ENCODE data around the gene CHIA. TPM values are rescaled to one million over a fixed set of nuclear protein-coding genes. Genes with fewer than 3 reads are reported as not detected.
A peak's percentile ranks its signal among the peaks of the same experiment; 100 is the strongest.

Gene CHIA
- polyA plus RNA-seq, 1 of the 3 experiments (the other 2 are of a cell fraction) = not detected

GRCh38 chr1:111275079-111275478, 15.6 kb upstream of the CHIA start:
- H3K4me3 ChIP-seq (ENCODE audit: low read depth in 2 of 2, low read length in 1 of 2) = no peak overlapping the region
- H3K79me2 ChIP-seq (ENCODE audit: insufficient read depth) = no peaks in the 10 kb centered on the region
- 0% methylated on average over 1 of the region's 1 CpG for whole genome bisulfite sequencing (ENCODE audit: low lambda C conversion rate)
- H3K4me2 ChIP-seq = peak overlapping the region; percentile 32; the same call in 1 of the 2 replicates
- no peak overlapping the region for H3K9ac ChIP-seq
- H3K27ac ChIP-seq (ENCODE audit: low read depth in 2 of 2, low read length in 1 of 2) = peak overlapping the region in 1 of 2 experiments; percentile 21; a peak in 1 of 4 replicates
- no peaks in the 10 kb centered on the region; a peak in 2 of 4 replicates for H3K4me1 ChIP-seq (ENCODE audit: control insufficient read depth in 1 of 2, insufficient read depth in 2 of 2, low read depth in 1 of 2, low read length in 1 of 2)
- no peaks in the 10 kb centered on the region for H3K36me3 ChIP-seq (replicated peaks in 1 of 2; ENCODE audit: control insufficient read depth in 1 of 2, insufficient read depth in 2 of 2, low read length in 1 of 2)
- no peaks in the 10 kb centered on the region for H3K9me2 ChIP-seq
- peaks cover 16% of the 10 kb centered on the region; the same call in 1 of the 2 replicates for H3K27me3 ChIP-seq (ENCODE audit: insufficient read depth)
- no peaks in the 10 kb centered on the region for H4K20me1 ChIP-seq (ENCODE audit: insufficient read depth)
- peak; percentile 39 for DNase-seq
- ChIA-PET POLR2A (no interaction called here), CTCF (interaction anchor here (1.0 kb wide), 1 partner anchor 25 kb away, joined by 3 read pairs; no protein-coding TSS in a partner anchor)
- 0 out of 2 replicates have a peak, but pooled peaks cover 4% of the 10 kb centered on the region for H3K9me3 ChIP-seq
- H3F3A ChIP-seq (replicated peaks; ENCODE audit: insufficient read depth) = no peaks in the 10 kb centered on the region
- no peak overlapping the region; the same call in 1 of the 2 replicates for H2AFZ ChIP-seq (ENCODE audit: low read depth)
- no peak for TF ChIP-seq EP300 (IDR thresholded peaks at IDR 0.05; ENCODE audit: borderline replicate concordance in 1 of 2, low read depth in 1 of 2, low read length in 1 of 2)
- TF ChIP-seq SMC3 (IDR thresholded peaks at IDR 0.05; ENCODE audit: low read depth, low read length) = no peak
- no peak for TF ChIP-seq RAD21 (IDR thresholded peaks at IDR 0.05; ENCODE audit: low read length)
- TF ChIP-seq JUND (IDR thresholded peaks at IDR 0.05) = 0 out of 2 replicates have a peak, but pooled peaks have one; percentile 8
- peak; percentile 81 for TF ChIP-seq USF1 (IDR thresholded peaks at IDR 0.05; ENCODE audit: borderline replicate concordance, low read depth)
- no peak for TF ChIP-seq YY1 (IDR thresholded peaks at IDR 0.05; ENCODE audit: low read depth)
- no peak for TF ChIP-seq GABPA (IDR thresholded peaks at IDR 0.05; ENCODE audit: low read depth)
- TF ChIP-seq RCOR1 (IDR thresholded peaks at IDR 0.05; ENCODE audit: low read length) = no peak
- TF ChIP-seq TAF1 (IDR thresholded peaks at IDR 0.05; ENCODE audit: borderline replicate concordance, low read depth, low read length) = no peak
- peak; percentile 56; the same call in 1 of the 2 replicates for TF ChIP-seq MAX (IDR thresholded peaks at IDR 0.05; ENCODE audit: low read depth)
- no peak for TF ChIP-seq CTCF (IDR thresholded peaks at IDR 0.05)
- TF ChIP-seq NRF1 (IDR thresholded peaks at IDR 0.05; ENCODE audit: low read depth, low read length) = no peak
- TF ChIP-seq ZBTB33 (IDR thresholded peaks at IDR 0.05; ENCODE audit: borderline replicate concordance, low read depth) = no peak
- TF ChIP-seq FOSL2 (IDR thresholded peaks at IDR 0.05; ENCODE audit: borderline replicate concordance, low read depth) = peak; percentile 27; the same call in 1 of the 2 replicates
- no peak for TF ChIP-seq TEAD4 (IDR thresholded peaks at IDR 0.05; ENCODE audit: borderline replicate concordance, insufficient read depth)
- TF ChIP-seq USF2 (IDR thresholded peaks at IDR 0.05; ENCODE audit: borderline replicate concordance, low read depth, low read length) = no peak
- peak; percentile 41 for TF ChIP-seq PBX3 (IDR thresholded peaks at IDR 0.05)
- TF ChIP-seq TCF12 (IDR thresholded peaks at IDR 0.05) = peak; percentile 66
- TF ChIP-seq RFX5 (IDR thresholded peaks at IDR 0.05; ENCODE audit: low read length) = no peak
- TF ChIP-seq ELF1 (IDR thresholded peaks at IDR 0.05) = no peak
- TF ChIP-seq EZH2phosphoT487 (IDR thresholded peaks at IDR 0.05; ENCODE audit: borderline replicate concordance, low read depth) = no peak
- no peak for TF ChIP-seq FOXM1 (IDR thresholded peaks at IDR 0.05; ENCODE audit: low read depth)
- TF ChIP-seq REST (IDR thresholded peaks at IDR 0.05; ENCODE audit: low read depth, low read length) = no peak
- TF ChIP-seq RXRA (IDR thresholded peaks at IDR 0.05; ENCODE audit: borderline replicate concordance, low read depth) = no peak

Measured in SK-N-SH (cell line).